ENCODE measurements around the gene DSCAML1.
A peak's percentile ranks its signal among the peaks of the same experiment; 100 is the strongest.

DNA sequence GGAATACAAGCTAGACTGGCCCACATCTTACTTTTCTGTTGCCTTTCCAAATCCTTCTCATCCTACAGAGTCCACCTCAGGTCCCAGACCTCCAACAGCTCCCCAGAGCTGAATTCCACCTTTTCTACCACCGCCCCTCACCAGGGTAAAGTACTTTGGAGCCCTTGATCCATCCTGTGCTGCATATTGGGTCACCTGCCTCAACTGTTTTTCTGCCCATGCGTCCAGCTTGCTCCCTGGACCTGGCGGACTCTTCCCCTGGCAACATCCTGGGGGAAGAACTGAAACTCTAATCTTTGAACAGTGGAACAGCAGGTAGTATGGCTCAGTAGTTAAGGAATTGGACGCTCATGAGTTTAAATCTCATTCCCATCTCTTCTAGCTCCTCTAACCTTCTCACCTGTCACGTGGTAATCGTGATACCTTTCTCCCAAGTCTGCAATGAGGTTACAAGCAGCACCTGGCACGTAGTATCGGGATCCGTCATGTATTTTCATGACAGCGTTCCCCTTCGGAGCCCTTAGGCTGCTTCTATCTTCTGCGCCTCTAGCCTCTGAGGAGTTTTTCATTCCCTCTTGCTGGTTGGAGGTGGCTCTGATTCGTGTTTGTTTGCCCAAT is 371.2 kb downstream of the DSCAML1 start:
- TF ChIP-seq NFYB (CRISPR knock-in tag; conservative IDR thresholded peaks at IDR 0.05; ENCODE audit: low read depth) = no peak
- TF ChIP-seq, protein P1, sequence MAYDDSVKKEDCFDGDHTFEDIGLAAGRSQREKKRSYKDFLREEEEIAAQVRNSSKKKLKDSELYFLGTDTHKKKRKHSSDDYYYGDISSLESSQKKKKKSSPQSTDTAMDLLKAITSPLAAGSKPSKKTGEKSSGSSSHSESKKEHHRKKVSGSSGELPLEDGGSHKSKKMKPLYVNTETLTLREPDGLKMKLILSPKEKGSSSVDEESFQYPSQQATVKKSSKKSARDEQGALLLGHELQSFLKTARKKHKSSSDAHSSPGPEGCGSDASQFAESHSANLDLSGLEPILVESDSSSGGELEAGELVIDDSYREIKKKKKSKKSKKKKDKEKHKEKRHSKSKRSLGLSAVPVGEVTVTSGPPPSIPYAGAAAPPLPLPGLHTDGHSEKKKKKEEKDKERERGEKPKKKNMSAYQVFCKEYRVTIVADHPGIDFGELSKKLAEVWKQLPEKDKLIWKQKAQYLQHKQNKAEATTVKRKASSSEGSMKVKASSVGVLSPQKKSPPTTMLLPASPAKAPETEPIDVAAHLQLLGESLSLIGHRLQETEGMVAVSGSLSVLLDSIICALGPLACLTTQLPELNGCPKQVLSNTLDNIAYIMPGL (CRISPR knock-in tag; IDR thresholded peaks at IDR 0.05) = no peak
- no peak for TF ChIP-seq TEAD4 (CRISPR knock-in tag; IDR thresholded peaks at IDR 0.05)
- TF ChIP-seq, protein P2, sequence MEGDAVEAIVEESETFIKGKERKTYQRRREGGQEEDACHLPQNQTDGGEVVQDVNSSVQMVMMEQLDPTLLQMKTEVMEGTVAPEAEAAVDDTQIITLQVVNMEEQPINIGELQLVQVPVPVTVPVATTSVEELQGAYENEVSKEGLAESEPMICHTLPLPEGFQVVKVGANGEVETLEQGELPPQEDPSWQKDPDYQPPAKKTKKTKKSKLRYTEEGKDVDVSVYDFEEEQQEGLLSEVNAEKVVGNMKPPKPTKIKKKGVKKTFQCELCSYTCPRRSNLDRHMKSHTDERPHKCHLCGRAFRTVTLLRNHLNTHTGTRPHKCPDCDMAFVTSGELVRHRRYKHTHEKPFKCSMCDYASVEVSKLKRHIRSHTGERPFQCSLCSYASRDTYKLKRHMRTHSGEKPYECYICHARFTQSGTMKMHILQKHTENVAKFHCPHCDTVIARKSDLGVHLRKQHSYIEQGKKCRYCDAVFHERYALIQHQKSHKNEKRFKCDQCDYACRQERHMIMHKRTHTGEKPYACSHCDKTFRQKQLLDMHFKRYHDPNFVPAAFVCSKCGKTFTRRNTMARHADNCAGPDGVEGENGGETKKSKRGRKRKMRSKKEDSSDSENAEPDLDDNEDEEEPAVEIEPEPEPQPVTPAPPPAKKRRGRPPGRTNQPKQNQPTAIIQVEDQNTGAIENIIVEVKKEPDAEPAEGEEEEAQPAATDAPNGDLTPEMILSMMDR (IDR thresholded peaks at IDR 0.05) = no peak
- no peak for TF ChIP-seq NFATC4 (CRISPR knock-in tag; IDR thresholded peaks at IDR 0.05)
- TF ChIP-seq, protein P3, sequence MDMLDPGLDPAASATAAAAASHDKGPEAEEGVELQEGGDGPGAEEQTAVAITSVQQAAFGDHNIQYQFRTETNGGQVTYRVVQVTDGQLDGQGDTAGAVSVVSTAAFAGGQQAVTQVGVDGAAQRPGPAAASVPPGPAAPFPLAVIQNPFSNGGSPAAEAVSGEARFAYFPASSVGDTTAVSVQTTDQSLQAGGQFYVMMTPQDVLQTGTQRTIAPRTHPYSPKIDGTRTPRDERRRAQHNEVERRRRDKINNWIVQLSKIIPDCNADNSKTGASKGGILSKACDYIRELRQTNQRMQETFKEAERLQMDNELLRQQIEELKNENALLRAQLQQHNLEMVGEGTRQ (CRISPR knock-in tag; IDR thresholded peaks at IDR 0.05) = 0 out of 2 replicates have a peak, but pooled peaks have one; percentile 19
- TF ChIP-seq, protein P4, sequence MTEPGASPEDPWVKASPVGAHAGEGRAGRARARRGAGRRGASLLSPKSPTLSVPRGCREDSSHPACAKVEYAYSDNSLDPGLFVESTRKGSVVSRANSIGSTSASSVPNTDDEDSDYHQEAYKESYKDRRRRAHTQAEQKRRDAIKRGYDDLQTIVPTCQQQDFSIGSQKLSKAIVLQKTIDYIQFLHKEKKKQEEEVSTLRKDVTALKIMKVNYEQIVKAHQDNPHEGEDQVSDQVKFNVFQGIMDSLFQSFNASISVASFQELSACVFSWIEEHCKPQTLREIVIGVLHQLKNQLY (CRISPR knock-in tag; IDR thresholded peaks at IDR 0.05) = no peak
- no peak for TF ChIP-seq NR1H2 (CRISPR knock-in tag; IDR thresholded peaks at IDR 0.05)
- TF ChIP-seq MAX (CRISPR knock-in tag; IDR thresholded peaks at IDR 0.05) = no peak
- no peak for TF ChIP-seq AFF4 (CRISPR knock-in tag; IDR thresholded peaks at IDR 0.05; ENCODE audit: borderline replicate concordance)
- no peak for TF ChIP-seq ZNF138 (CRISPR knock-in tag; conservative IDR thresholded peaks at IDR 0.05)
